Breast epithelium (tissue), 3 donors: ENCODE measurements around the gene RIOK1.

ENCODE experiments used
- CTCF ChIP-seq, 3 donors: fragments of 450-650 bp; IDR thresholded peaks; one replicate each; pipeline ENCODE4 v1.5.1; 2016 to 2017; ENCODE audit warnings: antibody characterized with exemption in 3 of 3, mild to moderate bottlenecking in 3 of 3, moderate library complexity in 3 of 3
- POLR2A ChIP-seq: fragments of 450-650 bp; IDR thresholded peaks from one replicate; pipeline ENCODE4 v1.6.1; 2016; ENCODE audit warnings: antibody characterized with exemption, mild to moderate bottlenecking, moderate library complexity

GRCh38 chr6:7410851-7411250 is 21.2 kb downstream of the RIOK1 start:
- TF ChIP-seq CTCF (IDR thresholded peaks at IDR 0.05) (no peak), POLR2A (no peak)
